H9 (cell line): ENCODE data around the gene BCAS3. TPM values are rescaled to one million over a fixed set of nuclear protein-coding genes. Genes with fewer than 3 reads are reported as not detected.

Experiments used
- DNase-seq: peaks from one replicate; pipeline ENCODE4 v3.0.0-alpha.2; 2017
- H2AFZ ChIP-seq: one replicate; pipeline ENCODE4 v1.6.1; 2013; ENCODE audit warnings: mild to moderate bottlenecking, low read length, control low read depth, moderate library complexity
- H2AK5ac ChIP-seq: 2 replicates; pipeline ENCODE4 v1.6.1; 2013; ENCODE audit warnings: low read length, control low read depth, mixed read lengths; ENCODE audit not compliant: insufficient read length
- H2BK120ac ChIP-seq: one replicate; pipeline ENCODE4 v1.6.1; 2013; ENCODE audit warnings: low read depth, mild to moderate bottlenecking, low read length, control low read depth, inconsistent platforms; ENCODE audit not compliant: poor library complexity, severe bottlenecking
- H2BK12ac ChIP-seq: 2 replicates; pipeline ENCODE4 v1.6.1; 2013; ENCODE audit warnings: low read length, control low read depth, mixed read lengths, low read depth; ENCODE audit not compliant: insufficient read length
- H2BK15ac ChIP-seq: 2 replicates; pipeline ENCODE4 v1.6.1; 2013; ENCODE audit warnings: low read depth, low read length, control low read depth
- H2BK20ac ChIP-seq: one replicate; pipeline ENCODE4 v1.6.1; 2013; ENCODE audit warnings: low read depth, mild to moderate bottlenecking, low read length, control low read depth, inconsistent platforms; ENCODE audit not compliant: poor library complexity, severe bottlenecking
- H2BK5ac ChIP-seq: 2 replicates; pipeline ENCODE4 v1.6.1; 2013; ENCODE audit warnings: low read length, control low read depth, mixed read lengths; ENCODE audit not compliant: insufficient read length
- H3K14ac ChIP-seq: 2 replicates; pipeline ENCODE4 v1.6.1; 2013; ENCODE audit warnings: low read length, control low read depth; ENCODE audit not compliant: insufficient read depth
- H3K18ac ChIP-seq: 2 replicates; pipeline ENCODE4 v1.6.1; 2013; ENCODE audit warnings: low read depth, mild to moderate bottlenecking, mixed read lengths, low read length, control low read depth; ENCODE audit not compliant: insufficient read length
- H3K23ac ChIP-seq: 2 replicates; pipeline ENCODE4 v1.6.1; 2013; ENCODE audit warnings: low read length, control low read depth, mixed read lengths, low read depth; ENCODE audit not compliant: insufficient read length
- H3K23me2 ChIP-seq: 2 replicates; pipeline ENCODE4 v1.6.1; 2013; ENCODE audit warnings: low read depth, mild to moderate bottlenecking, mixed read lengths, low read length, control low read depth; ENCODE audit not compliant: insufficient read length, poor library complexity, severe bottlenecking
- H3K27ac ChIP-seq: 2 replicates; pipeline ENCODE4 v1.5.1; 2013; ENCODE audit warnings: low read length, control low read depth, mixed read lengths, low read depth; ENCODE audit not compliant: insufficient read length
- H3K27me3 ChIP-seq: 2 replicates; pipeline ENCODE4 v1.6.1; 2013; ENCODE audit warnings: low read length, control low read depth, inconsistent platforms; ENCODE audit not compliant: insufficient read depth
- H3K4ac ChIP-seq: 2 replicates; pipeline ENCODE4 v1.6.1; 2013; ENCODE audit warnings: low read depth, mild to moderate bottlenecking, control low read depth, inconsistent platforms, low read length, moderate library complexity
- H3K4me1 ChIP-seq: 2 replicates; pipeline ENCODE4 v1.6.1; 2013; ENCODE audit warnings: low read length, control low read depth, inconsistent platforms; ENCODE audit not compliant: insufficient read depth
- H3K4me2 ChIP-seq: 2 replicates; pipeline ENCODE4 v1.6.1; 2013; ENCODE audit warnings: low read length, control low read depth, mixed read lengths; ENCODE audit not compliant: insufficient read length, insufficient read depth
- H3K56ac ChIP-seq: 2 replicates; pipeline ENCODE4 v1.6.1; 2013; ENCODE audit warnings: low read depth, mild to moderate bottlenecking, mixed read lengths, low read length, control low read depth; ENCODE audit not compliant: insufficient read length
- H3K79me1 ChIP-seq: 2 replicates; pipeline ENCODE4 v1.6.1; 2013; ENCODE audit warnings: low read depth, mild to moderate bottlenecking, moderate library complexity, low read length, control low read depth, inconsistent platforms; ENCODE audit not compliant: insufficient read depth, poor library complexity, severe bottlenecking
- H3K79me2 ChIP-seq: 2 replicates; pipeline ENCODE4 v1.6.1; 2013; ENCODE audit warnings: low read length, control low read depth, inconsistent platforms; ENCODE audit not compliant: insufficient read depth
- H3K9ac ChIP-seq: 2 replicates; pipeline ENCODE4 v1.6.1; 2013; ENCODE audit warnings: low read length, control low read depth, mixed read lengths; ENCODE audit not compliant: insufficient read length; ENCODE audit errors: extremely low read depth
- H3K9me3 ChIP-seq: one replicate; pipeline ENCODE4 v1.6.1; 2013; ENCODE audit warnings: low read depth, low read length, inconsistent platforms; ENCODE audit not compliant: control insufficient read depth
- H3T11ph ChIP-seq: one replicate; pipeline ENCODE4 v1.6.1; 2013; ENCODE audit warnings: mild to moderate bottlenecking, low read length, control low read depth, inconsistent platforms
- H4K20me1 ChIP-seq: one replicate; pipeline ENCODE4 v1.6.1; 2013; ENCODE audit not compliant: control insufficient read depth, insufficient read length, insufficient read depth
- H4K5ac ChIP-seq: 2 replicates; pipeline ENCODE4 v1.6.1; 2013; ENCODE audit warnings: low read depth, mild to moderate bottlenecking, mixed read lengths, low read length, control low read depth; ENCODE audit not compliant: insufficient read length
- H4K8ac ChIP-seq: replicated peaks from 2 replicates; pipeline ENCODE4 v1.6.1; 2013; ENCODE audit warnings: low read length, control low read depth, mixed read lengths, low read depth; ENCODE audit not compliant: insufficient read length
- H4K91ac ChIP-seq: 2 replicates; pipeline ENCODE4 v1.6.1; 2013; ENCODE audit warnings: low read depth, mild to moderate bottlenecking, moderate library complexity, mixed read lengths, low read length, control low read depth; ENCODE audit not compliant: insufficient read length
- H3K27ac Mint-ChIP-seq, 3 experiments: 2 replicates in 2 of 3; 3 replicates in 1 of 3; pipeline ENCODE4 v1.8.0; 2020 to 2021; ENCODE audit warnings: mixed read lengths in 3 of 3, mild to moderate bottlenecking in 1 of 3, moderate library complexity in 1 of 3
- H3K27me3 Mint-ChIP-seq: 2 replicates; pipeline ENCODE4 v1.8.0; 2021; ENCODE audit warnings: low read depth, mild to moderate bottlenecking, moderate library complexity, mixed read lengths
- H3K36me3 Mint-ChIP-seq, 3 experiments: 2 replicates in 2 of 3; 3 replicates in 1 of 3; pipeline ENCODE4 v1.8.0; 2020 to 2021; ENCODE audit warnings: low read depth in 3 of 3, mixed read lengths in 3 of 3; ENCODE audit not compliant: insufficient read depth in 1 of 3
- H3K4me1 Mint-ChIP-seq, 2 experiments: 2 replicates each; pipeline ENCODE4 v1.8.0; 2020; ENCODE audit warnings: mixed read lengths in 2 of 2
- H3K4me3 Mint-ChIP-seq, 2 experiments: 2 replicates in 1 of 2; 3 replicates in 1 of 2; pipeline ENCODE4 v1.8.0; 2020 to 2021; ENCODE audit warnings: mild to moderate bottlenecking in 2 of 2, mixed read lengths in 2 of 2, moderate library complexity in 1 of 2
- H3K9me3 Mint-ChIP-seq, 2 experiments: 2 replicates in 1 of 2; 3 replicates in 1 of 2; pipeline ENCODE4 v1.8.0; 2020; ENCODE audit warnings: mild to moderate bottlenecking in 2 of 2, mixed read lengths in 2 of 2, moderate library complexity in 1 of 2
- CTCF ChIP-seq: fragments of 200-600 bp; sonication (generic); conservative IDR thresholded peaks from 3 replicates; pipeline ENCODE4 v1.8.0; 2021; ENCODE audit warnings: antibody characterized with exemption, mild to moderate bottlenecking
- WGBS: extraction: QIAGEN DNeasy Blood & Tissue Kit; methylation state at CpG from one replicate; pipeline ENCODE4 v1.1.7; 2013; ENCODE audit warnings: missing lambda C conversion rate, low lambda C conversion rate, mixed read lengths; ENCODE audit not compliant: insufficient read length; ENCODE audit errors: extremely low coverage; 5-methylcytosine and 5-hydroxymethylcytosine counted together
- total RNA-seq: library from RNA; stranded (reverse); gene quantifications from 2 replicates; pipeline ENCODE4 v1.2.1, GENCODE V29; 2021

The BCAS3 gene
- total RNA-seq, 1 experiment from 2014 or later, result 22.4 TPM

DNA sequence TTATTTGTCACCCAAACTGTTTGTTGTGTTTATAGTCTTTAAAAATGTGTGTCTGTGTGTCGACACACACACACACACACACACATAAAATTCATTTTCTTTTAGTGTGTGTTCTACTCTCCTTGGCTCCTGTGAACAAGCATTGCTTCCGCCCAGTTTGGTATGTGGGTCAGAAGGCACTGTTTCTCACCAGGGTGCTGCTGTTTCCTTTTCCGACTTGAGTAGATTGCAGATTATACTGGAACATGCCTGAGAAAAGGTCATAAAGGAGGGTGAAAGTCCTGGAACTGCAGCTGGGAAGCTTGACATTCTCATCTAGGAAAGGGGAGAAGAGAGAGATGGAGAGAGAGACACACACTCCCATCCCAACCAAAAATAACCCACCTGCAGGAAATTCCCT lies 330.3 kb downstream of the BCAS3 start:
- no peak overlapping the region for H3T11ph ChIP-seq
- H2BK20ac ChIP-seq, result no peak overlapping the region
- no peak overlapping the region for H3K56ac ChIP-seq
- Mint-ChIP-seq H3K27me3 (no peaks in the 10 kb centered on the region), H3K27ac (no peak overlapping the region; a peak in 2 of 7 replicates), H3K36me3 (0 out of 7 replicates have a peak, but pooled peaks cover 0 to 1% (median 0%) of the 10 kb centered on the region in 3 experiments), H3K9me3 (no peaks in the 10 kb centered on the region), H3K4me3 (no peak overlapping the region), H3K4me1 (peaks cover 19 to 21% of the 10 kb centered on the region in 2 experiments)
- no peak overlapping the region for H3K23ac ChIP-seq
- H3K23me2 ChIP-seq, result no peaks in the 10 kb centered on the region
- no peak overlapping the region for H3K27ac ChIP-seq
- H3K4me2 ChIP-seq, result no peak overlapping the region
- H4K5ac ChIP-seq, result no peak overlapping the region
- H3K4ac ChIP-seq, result no peak overlapping the region
- H3K79me1 ChIP-seq, result no peaks in the 10 kb centered on the region
- no peak overlapping the region for H2AFZ ChIP-seq
- H2BK5ac ChIP-seq, result no peak overlapping the region
- H3K27me3 ChIP-seq, result no peaks in the 10 kb centered on the region
- no peak for TF ChIP-seq CTCF
- WGBS, result no CpG with 5 or more reads among the region's 3 CpGs
- H3K18ac ChIP-seq, result no peak overlapping the region
- no peaks in the 10 kb centered on the region for H4K20me1 ChIP-seq
- H3K9me3 ChIP-seq, result no peaks in the 10 kb centered on the region
- H3K14ac ChIP-seq, result no peak overlapping the region
- H2BK15ac ChIP-seq, result no peak overlapping the region
- peaks cover 2% of the 10 kb centered on the region; the same call in 1 of the 2 replicates for H3K4me1 ChIP-seq
- no peak overlapping the region for H2BK12ac ChIP-seq
- no peak overlapping the region for H4K91ac ChIP-seq
- no peak overlapping the region for H2BK120ac ChIP-seq
- DNase-seq, result peak; percentile 28
- H2AK5ac ChIP-seq, result no peak overlapping the region
- no peak overlapping the region for H4K8ac ChIP-seq
- H3K9ac ChIP-seq, result no peak overlapping the region
- H3K79me2 ChIP-seq, result no peaks in the 10 kb centered on the region
